Smooth muscle cell (in vitro differentiated cells): ENCODE results near the gene NAV2. TPM values are rescaled to one million over a fixed set of nuclear protein-coding genes. Genes with fewer than 3 reads are reported as not detected.

Source experiments
- DNase-seq: peaks from one replicate; lab custom pipeline; 2025; ENCODE audit not compliant: unreplicated experiment; lab: John Stamatoyannopoulos, UW
- H2AFZ ChIP-seq: fragments of 200-600 bp; sonication (generic); 2 replicates; pipeline ENCODE4 v1.6.0; 2016; ENCODE audit warnings: antibody characterized with exemption, low read depth, mild to moderate bottlenecking
- H3F3A ChIP-seq: fragments of 200-600 bp; sonication (generic); 2 replicates; pipeline ENCODE4 v1.6.0; 2017; ENCODE audit warnings: antibody characterized with exemption, low read depth
- H3K27ac ChIP-seq: fragments of 200-600 bp; sonication (generic); 2 replicates; pipeline ENCODE4 v1.5.1; 2016; ENCODE audit warnings: low read depth, mild to moderate bottlenecking
- H3K27me3 ChIP-seq: fragments of 200-600 bp; sonication (generic); 2 replicates; pipeline ENCODE4 v1.6.1; 2016; ENCODE audit warnings: low read depth, mild to moderate bottlenecking
- H3K36me3 ChIP-seq: fragments of 200-600 bp; sonication (generic); 2 replicates; pipeline ENCODE4 v1.5.1; 2016; ENCODE audit warnings: low read depth
- H3K4me1 ChIP-seq: fragments of 200-600 bp; sonication (generic); 2 replicates; pipeline ENCODE4 v1.5.1; 2016; ENCODE audit warnings: low read depth
- H3K4me2 ChIP-seq: fragments of 200-600 bp; sonication (generic); 2 replicates; pipeline ENCODE4 v1.6.0; 2016; ENCODE audit warnings: mild to moderate bottlenecking
- H3K4me3 ChIP-seq: fragments of 200-600 bp; sonication (generic); 2 replicates; pipeline ENCODE4 v1.5.1; 2016; ENCODE audit warnings: mild to moderate bottlenecking
- H3K79me2 ChIP-seq: fragments of 200-600 bp; sonication (generic); 2 replicates; pipeline ENCODE4 v1.6.0; 2016; ENCODE audit warnings: low read depth, mild to moderate bottlenecking
- H3K9ac ChIP-seq: fragments of 200-600 bp; sonication (generic); 2 replicates; pipeline ENCODE4 v1.6.0; 2016; ENCODE audit warnings: low read depth
- H3K9me3 ChIP-seq: fragments of 200-600 bp; sonication (generic); replicated peaks from 2 replicates; pipeline ENCODE4 v1.5.1; 2016; ENCODE audit warnings: low read depth
- H4K20me1 ChIP-seq: fragments of 200-600 bp; sonication (generic); 2 replicates; pipeline ENCODE4 v1.6.0; 2016; ENCODE audit warnings: low read depth
- WGBS: methylation state at CpG from one replicate; pipeline ENCODE4 v1.1.7; 2016; ENCODE audit warnings: low lambda C conversion rate; 5-methylcytosine and 5-hydroxymethylcytosine counted together
- polyA plus RNA-seq: library from polyadenylated mRNA; unstranded; fragments of >200 nt; fragmentation: Nextera tagmentation; extraction: Ambion mirVana; gene quantifications from 2 replicates; pipeline ENCODE4 v1.2.1, GENCODE V29; 2016
- total RNA-seq: library from RNA; depleted of rRNA; stranded (reverse); fragments of >200 nt; gene quantifications from 2 replicates; pipeline ENCODE4 v1.2.3, GENCODE V29; 2014
- TF ChIP-seq, protein P1 (sequence below): fragments of 200-600 bp; sonication (generic); IDR thresholded peaks from 2 replicates; pipeline ENCODE4 v1.5.1; 2017; ENCODE audit warnings: borderline replicate concordance, mild to moderate bottlenecking, antibody characterized with exemption; ENCODE audit not compliant: insufficient read depth, poor library complexity, severe bottlenecking

Gene NAV2
- total and polyA plus RNA-seq, 2 experiments from 2014 or later: 14.1 to 67.5 TPM

DNA sequence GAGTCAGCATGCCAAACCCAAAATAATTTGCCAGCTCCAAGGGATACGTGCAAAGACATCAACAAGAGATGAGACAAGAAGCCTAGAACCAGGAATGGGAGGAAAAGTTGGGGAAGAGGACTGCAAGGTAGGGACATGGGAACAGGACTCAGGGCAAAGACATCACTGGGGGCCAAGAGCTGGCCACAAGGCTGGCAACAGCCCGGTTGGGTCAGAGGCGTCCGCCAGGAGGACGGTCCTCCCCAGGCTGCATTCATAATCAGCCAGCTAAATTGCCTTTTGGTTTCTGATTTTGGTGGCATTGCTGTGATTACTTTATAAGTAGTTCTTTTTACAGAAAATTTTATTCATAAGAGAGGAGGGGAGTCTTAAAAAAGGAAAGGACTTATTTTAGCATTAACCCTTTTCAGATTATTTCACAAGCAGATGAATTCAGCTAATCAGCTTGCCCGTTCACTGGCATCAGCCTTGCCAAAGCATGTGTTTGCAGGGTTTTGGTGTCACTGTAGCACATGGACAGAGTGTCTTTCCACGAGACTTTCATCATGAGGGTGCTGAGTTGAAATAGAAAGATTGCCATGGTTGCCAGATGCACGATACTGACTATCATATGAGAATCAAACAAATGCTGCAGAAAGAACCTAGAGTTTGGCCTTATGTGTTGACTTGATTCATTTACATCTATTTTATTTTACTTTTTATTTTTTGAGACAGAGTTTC lies 23.2 kb upstream of the NAV2 start:
- Histone ChIP-seq H3K4me1 (no peaks in the 10 kb centered on the region), H3K4me3 (no peak overlapping the region), H3K79me2 (no peaks in the 10 kb centered on the region), H3F3A (no peaks in the 10 kb centered on the region), H3K9me3 (no peaks in the 10 kb centered on the region), H3K9ac (no peak overlapping the region), H2AFZ (no peak overlapping the region), H3K4me2 (no peak overlapping the region), H3K36me3 (no peaks in the 10 kb centered on the region), H3K27me3 (no peaks in the 10 kb centered on the region), H4K20me1 (no peaks in the 10 kb centered on the region), H3K27ac (no peak overlapping the region)
- no peak for DNase-seq
- WGBS: 93% methylated on average over 8 of the region's 8 CpGs
- TF ChIP-seq, protein P1, sequence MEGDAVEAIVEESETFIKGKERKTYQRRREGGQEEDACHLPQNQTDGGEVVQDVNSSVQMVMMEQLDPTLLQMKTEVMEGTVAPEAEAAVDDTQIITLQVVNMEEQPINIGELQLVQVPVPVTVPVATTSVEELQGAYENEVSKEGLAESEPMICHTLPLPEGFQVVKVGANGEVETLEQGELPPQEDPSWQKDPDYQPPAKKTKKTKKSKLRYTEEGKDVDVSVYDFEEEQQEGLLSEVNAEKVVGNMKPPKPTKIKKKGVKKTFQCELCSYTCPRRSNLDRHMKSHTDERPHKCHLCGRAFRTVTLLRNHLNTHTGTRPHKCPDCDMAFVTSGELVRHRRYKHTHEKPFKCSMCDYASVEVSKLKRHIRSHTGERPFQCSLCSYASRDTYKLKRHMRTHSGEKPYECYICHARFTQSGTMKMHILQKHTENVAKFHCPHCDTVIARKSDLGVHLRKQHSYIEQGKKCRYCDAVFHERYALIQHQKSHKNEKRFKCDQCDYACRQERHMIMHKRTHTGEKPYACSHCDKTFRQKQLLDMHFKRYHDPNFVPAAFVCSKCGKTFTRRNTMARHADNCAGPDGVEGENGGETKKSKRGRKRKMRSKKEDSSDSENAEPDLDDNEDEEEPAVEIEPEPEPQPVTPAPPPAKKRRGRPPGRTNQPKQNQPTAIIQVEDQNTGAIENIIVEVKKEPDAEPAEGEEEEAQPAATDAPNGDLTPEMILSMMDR: no peak

DNA sequence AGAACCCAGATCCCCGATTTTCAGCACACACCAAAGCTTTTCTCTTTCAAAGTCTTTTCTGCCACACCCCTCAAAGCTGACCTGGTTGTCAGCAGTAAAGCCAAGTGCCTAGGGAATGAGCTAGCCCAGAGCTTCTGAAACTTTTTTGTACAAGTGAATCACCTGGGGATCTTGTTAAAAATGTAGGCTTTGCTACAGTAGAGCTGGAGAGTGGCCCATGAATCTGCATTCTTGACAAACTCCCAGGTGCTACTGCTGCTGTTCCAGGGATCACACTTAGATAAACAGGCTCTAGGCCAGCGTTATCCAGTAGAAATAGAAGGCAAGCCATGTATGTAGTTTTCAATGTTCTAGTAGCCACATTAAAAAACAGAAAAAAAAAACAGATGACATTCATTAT lies 21.8 kb upstream of the NAV2 start:
- Histone ChIP-seq H3K27me3 (no peaks in the 10 kb centered on the region), H3K36me3 (no peaks in the 10 kb centered on the region), H4K20me1 (no peaks in the 10 kb centered on the region), H3K9me3 (no peaks in the 10 kb centered on the region), H3K4me1 (no peaks in the 10 kb centered on the region), H3K79me2 (no peaks in the 10 kb centered on the region), H3F3A (no peaks in the 10 kb centered on the region), H3K27ac (no peak overlapping the region), H2AFZ (no peak overlapping the region), H3K4me2 (no peak overlapping the region), H3K9ac (no peak overlapping the region), H3K4me3 (no peak overlapping the region)
- TF ChIP-seq, protein P1: no peak
- DNase-seq: no peak
- 89% methylated on average over 2 of the region's 2 CpGs for WGBS

DNA sequence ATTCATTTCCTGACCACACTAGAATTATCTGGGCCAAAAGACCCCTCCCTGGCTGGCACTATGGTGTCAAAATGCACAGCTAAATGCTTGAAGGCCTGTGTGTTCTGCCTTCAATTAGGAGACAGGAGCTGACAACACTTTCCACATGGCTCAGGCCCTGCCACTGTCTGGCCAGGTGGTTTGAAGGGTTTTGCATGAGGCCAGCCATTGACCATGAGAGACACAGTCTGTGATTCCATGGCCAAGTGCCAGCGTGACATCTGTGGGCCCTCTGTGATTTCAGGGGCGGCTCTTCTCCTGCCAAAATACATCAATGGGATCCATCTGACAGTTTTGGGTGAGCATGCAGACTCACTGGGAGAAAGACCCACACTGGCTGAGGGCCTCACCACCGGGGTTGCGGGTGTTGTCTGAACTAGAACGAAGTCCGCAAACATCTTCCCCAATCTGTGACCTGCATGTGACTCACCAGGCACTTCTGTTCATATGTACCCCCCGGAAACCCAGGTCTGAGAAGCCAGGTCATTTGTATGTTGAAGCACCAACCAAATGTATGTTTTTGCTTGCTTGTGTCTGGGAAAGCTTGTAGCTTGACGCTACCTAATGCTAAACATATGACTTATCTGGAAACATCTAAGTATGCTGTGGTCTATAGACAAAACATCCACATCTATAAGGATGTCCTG lies 20.7 kb upstream of the NAV2 start:
- Histone ChIP-seq H2AFZ (no peak overlapping the region), H4K20me1 (no peaks in the 10 kb centered on the region), H3K4me1 (no peaks in the 10 kb centered on the region), H3K9ac (no peak overlapping the region), H3K4me2 (no peak overlapping the region), H3K9me3 (no peaks in the 10 kb centered on the region), H3F3A (no peaks in the 10 kb centered on the region), H3K4me3 (no peak overlapping the region), H3K27me3 (no peaks in the 10 kb centered on the region), H3K36me3 (no peaks in the 10 kb centered on the region), H3K79me2 (no peaks in the 10 kb centered on the region), H3K27ac (no peak overlapping the region)
- DNase-seq: no peak
- WGBS: 91% methylated on average over 8 of the region's 8 CpGs
- TF ChIP-seq, protein P1: no peak
